Measurements from ENCODE around the gene HOXC9.

DNA sequence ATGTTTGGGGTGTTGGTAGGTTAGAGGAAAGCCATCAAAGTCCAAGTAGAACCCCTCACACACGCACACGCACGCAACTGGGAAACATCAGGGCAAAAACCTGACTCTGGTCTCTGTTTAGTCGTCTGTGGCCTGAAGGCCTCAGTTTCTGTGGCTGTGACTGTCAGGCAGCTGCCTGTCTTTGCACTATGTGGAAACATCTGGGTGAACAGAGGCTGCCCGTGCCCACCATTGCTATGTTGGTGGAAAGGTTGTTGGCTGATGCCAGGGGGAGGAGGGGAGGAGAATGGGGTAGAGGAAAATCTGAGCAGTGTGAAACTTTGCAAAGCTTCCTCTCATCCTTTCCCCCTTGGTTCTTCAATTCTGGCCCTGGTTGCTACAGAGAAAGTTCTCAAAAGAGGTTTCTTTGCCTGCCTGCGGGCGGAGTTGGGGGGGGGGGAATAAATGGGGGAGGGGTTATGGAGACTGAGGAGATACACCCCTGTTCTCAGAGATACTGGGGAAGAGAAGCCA lies 7.5 kb upstream of the HOXC9 start:
- TF ChIP-seq TAF1 (conservative IDR thresholded peaks at IDR 0.05) = no peak
- TF ChIP-seq, protein P1, sequence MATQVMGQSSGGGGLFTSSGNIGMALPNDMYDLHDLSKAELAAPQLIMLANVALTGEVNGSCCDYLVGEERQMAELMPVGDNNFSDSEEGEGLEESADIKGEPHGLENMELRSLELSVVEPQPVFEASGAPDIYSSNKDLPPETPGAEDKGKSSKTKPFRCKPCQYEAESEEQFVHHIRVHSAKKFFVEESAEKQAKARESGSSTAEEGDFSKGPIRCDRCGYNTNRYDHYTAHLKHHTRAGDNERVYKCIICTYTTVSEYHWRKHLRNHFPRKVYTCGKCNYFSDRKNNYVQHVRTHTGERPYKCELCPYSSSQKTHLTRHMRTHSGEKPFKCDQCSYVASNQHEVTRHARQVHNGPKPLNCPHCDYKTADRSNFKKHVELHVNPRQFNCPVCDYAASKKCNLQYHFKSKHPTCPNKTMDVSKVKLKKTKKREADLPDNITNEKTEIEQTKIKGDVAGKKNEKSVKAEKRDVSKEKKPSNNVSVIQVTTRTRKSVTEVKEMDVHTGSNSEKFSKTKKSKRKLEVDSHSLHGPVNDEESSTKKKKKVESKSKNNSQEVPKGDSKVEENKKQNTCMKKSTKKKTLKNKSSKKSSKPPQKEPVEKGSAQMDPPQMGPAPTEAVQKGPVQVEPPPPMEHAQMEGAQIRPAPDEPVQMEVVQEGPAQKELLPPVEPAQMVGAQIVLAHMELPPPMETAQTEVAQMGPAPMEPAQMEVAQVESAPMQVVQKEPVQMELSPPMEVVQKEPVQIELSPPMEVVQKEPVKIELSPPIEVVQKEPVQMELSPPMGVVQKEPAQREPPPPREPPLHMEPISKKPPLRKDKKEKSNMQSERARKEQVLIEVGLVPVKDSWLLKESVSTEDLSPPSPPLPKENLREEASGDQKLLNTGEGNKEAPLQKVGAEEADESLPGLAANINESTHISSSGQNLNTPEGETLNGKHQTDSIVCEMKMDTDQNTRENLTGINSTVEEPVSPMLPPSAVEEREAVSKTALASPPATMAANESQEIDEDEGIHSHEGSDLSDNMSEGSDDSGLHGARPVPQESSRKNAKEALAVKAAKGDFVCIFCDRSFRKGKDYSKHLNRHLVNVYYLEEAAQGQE (IDR thresholded peaks at IDR 0.05) = no peak
- TF ChIP-seq, protein P2, sequence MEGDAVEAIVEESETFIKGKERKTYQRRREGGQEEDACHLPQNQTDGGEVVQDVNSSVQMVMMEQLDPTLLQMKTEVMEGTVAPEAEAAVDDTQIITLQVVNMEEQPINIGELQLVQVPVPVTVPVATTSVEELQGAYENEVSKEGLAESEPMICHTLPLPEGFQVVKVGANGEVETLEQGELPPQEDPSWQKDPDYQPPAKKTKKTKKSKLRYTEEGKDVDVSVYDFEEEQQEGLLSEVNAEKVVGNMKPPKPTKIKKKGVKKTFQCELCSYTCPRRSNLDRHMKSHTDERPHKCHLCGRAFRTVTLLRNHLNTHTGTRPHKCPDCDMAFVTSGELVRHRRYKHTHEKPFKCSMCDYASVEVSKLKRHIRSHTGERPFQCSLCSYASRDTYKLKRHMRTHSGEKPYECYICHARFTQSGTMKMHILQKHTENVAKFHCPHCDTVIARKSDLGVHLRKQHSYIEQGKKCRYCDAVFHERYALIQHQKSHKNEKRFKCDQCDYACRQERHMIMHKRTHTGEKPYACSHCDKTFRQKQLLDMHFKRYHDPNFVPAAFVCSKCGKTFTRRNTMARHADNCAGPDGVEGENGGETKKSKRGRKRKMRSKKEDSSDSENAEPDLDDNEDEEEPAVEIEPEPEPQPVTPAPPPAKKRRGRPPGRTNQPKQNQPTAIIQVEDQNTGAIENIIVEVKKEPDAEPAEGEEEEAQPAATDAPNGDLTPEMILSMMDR (IDR thresholded peaks at IDR 0.05; ENCODE audit: low read depth, low read length, missing input control) = no peak

All from liver (tissue), 3 donors.